DOHH2 (cell line): ENCODE measurements around the gene G6PC2.

ENCODE experiments used
- CTCF ChIP-seq: fragments of 200-600 bp; sonication (generic); IDR thresholded peaks from one replicate; pipeline ENCODE4 v1.5.1; 2014; ENCODE audit warnings: antibody characterized with exemption, mild to moderate bottlenecking, low read depth, low read length; ENCODE audit not compliant: poor library complexity, severe bottlenecking
- EZH2phosphoT487 ChIP-seq: fragments of 200-600 bp; sonication (generic); IDR thresholded peaks from 2 replicates; pipeline ENCODE4 v1.6.1; 2017; ENCODE audit warnings: borderline replicate concordance, mild to moderate bottlenecking, antibody characterized with exemption, low read length, moderate library complexity, mixed read lengths

- TF ChIP-seq EZH2phosphoT487 (no peak), CTCF (no peak)
Measured at GRCh38 chr2:168903888-168904287, 2.8 kb downstream of the G6PC2 start.
